Brain microvascular endothelial cell (primary cell): ENCODE results near the gene CCT6B.
"Not testable (repeated sequence)": the region's sequence is repeated elsewhere in the genome, so short reads cannot be mapped to it uniquely, and the experiment has no call there.

Experiments
- DNase-seq: peaks from one replicate; pipeline ENCODE4 v3.0.0-alpha.2; 2020
- H3K27ac ChIP-seq: fragments of 250-450 bp; sonication (Bioruptor Pico); 2 replicates; pipeline ENCODE4 v1.5.1; 2020; ENCODE audit warnings: mild to moderate bottlenecking, moderate library complexity
- H3K27me3 ChIP-seq: fragments of 250-450 bp; sonication (Bioruptor Pico); replicated peaks from 2 replicates; pipeline ENCODE4 v1.5.1; 2020; ENCODE audit warnings: mild to moderate bottlenecking
- H3K36me3 ChIP-seq: fragments of 250-450 bp; sonication (Bioruptor Pico); replicated peaks from 2 replicates; pipeline ENCODE4 v1.5.1; 2020; ENCODE audit warnings: mild to moderate bottlenecking
- H3K4me3 ChIP-seq: 2 replicates; pipeline ENCODE4 v1.5.1; 2011; ENCODE audit warnings: low read depth, mild to moderate bottlenecking, control low read depth, low read length, moderate library complexity
- in situ Hi-C: cut with HindIII; loops from 2 replicates; pipeline ENCODE4 v1.10.0; 2017; ENCODE audit warnings: low sequenced_read_pairs, low pct_ligation_motif_present
- TF ChIP-seq, protein P1 (sequence below): IDR thresholded peaks from 2 replicates; pipeline ENCODE4 v1.5.1; 2011; ENCODE audit warnings: low read depth, mild to moderate bottlenecking, moderate library complexity, low read length, control low read depth, inconsistent platforms; ENCODE audit errors: missing control alignments

The CCT6B gene

GRCh38 chr17:34979650-34980352 lies 18.5 kb upstream of the CCT6B start:
- TF ChIP-seq, protein P1, sequence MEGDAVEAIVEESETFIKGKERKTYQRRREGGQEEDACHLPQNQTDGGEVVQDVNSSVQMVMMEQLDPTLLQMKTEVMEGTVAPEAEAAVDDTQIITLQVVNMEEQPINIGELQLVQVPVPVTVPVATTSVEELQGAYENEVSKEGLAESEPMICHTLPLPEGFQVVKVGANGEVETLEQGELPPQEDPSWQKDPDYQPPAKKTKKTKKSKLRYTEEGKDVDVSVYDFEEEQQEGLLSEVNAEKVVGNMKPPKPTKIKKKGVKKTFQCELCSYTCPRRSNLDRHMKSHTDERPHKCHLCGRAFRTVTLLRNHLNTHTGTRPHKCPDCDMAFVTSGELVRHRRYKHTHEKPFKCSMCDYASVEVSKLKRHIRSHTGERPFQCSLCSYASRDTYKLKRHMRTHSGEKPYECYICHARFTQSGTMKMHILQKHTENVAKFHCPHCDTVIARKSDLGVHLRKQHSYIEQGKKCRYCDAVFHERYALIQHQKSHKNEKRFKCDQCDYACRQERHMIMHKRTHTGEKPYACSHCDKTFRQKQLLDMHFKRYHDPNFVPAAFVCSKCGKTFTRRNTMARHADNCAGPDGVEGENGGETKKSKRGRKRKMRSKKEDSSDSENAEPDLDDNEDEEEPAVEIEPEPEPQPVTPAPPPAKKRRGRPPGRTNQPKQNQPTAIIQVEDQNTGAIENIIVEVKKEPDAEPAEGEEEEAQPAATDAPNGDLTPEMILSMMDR = no peak
- peak overlapping the region; percentile 97 for H3K27ac ChIP-seq
- in situ Hi-C loops = no loop called here

GRCh38 chr17:34979153-34979552 lies 17.9 kb upstream of the CCT6B start:
- TF ChIP-seq, protein P1 = no peak
- in situ Hi-C loops = no loop called here
- H3K36me3 ChIP-seq = peaks cover 4% of the 10 kb centered on the region
- no peak overlapping the region for H3K4me3 ChIP-seq
- H3K27ac ChIP-seq = no peak overlapping the region
- no peaks in the 10 kb centered on the region for H3K27me3 ChIP-seq
- DNase-seq = no peak

More at GRCh38 chr17:34979650-34980352, 18.5 kb upstream of the CCT6B start:
- H3K4me3 ChIP-seq = peak overlapping the region; percentile 72
- no peaks in the 10 kb centered on the region for H3K27me3 ChIP-seq
- DNase-seq = no peak
- peaks cover 4% of the 10 kb centered on the region for H3K36me3 ChIP-seq

GRCh38 chr17:34974794-34975785 lies 13.8 kb upstream of the CCT6B start:
- Histone ChIP-seq H3K27me3 (no peaks in the 10 kb centered on the region), H3K4me3 (no peak overlapping the region), H3K36me3 (no peaks in the 10 kb centered on the region), H3K27ac (no peak overlapping the region)
- DNase-seq = no peak
- in situ Hi-C loops = no loop called here
- TF ChIP-seq, protein P1 = no peak

DNA sequence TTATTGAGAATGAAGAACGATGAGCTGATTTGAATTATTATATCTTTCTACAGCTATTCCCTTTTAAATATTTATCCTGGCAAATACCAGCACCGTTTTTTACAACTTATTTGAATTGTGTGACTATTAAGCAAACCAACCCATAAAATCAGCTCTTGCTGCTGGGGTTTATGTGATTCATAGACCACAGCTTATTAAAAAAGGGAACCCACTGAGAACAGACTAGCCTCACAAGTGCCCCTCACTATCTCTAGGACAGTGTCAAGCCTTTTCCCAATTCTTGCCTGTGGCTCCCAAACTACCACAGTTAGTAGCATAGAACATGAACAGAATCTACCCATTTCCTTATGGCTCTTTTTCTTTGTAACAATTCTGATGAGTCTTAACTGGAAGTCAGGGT lies 12.9 kb upstream of the CCT6B start:
- TF ChIP-seq, protein P1 = no peak
- Histone ChIP-seq H3K4me3 (no peak overlapping the region), H3K27ac (no peak overlapping the region), H3K27me3 (no peaks in the 10 kb centered on the region), H3K36me3 (no peaks in the 10 kb centered on the region)
- in situ Hi-C loops = no loop called here
- no peak for DNase-seq

- Histone ChIP-seq H3K4me3 (no peak overlapping the region), H3K27ac (no peak overlapping the region), H3K36me3 (no peaks in the 10 kb centered on the region), H3K27me3 (no peaks in the 10 kb centered on the region)
- no peak for DNase-seq
- in situ Hi-C loops = no loop called here
- TF ChIP-seq, protein P1 = no peak
Observed at GRCh38 chr17:34958438-34958837, 2.8 kb downstream of the CCT6B start.

GRCh38 chr17:34950780-34951179 lies 10.5 kb downstream of the CCT6B start:
- H3K27ac ChIP-seq, H3K36me3 ChIP-seq, in situ Hi-C loops, H3K4me3 ChIP-seq, H3K27me3 ChIP-seq, DNase-seq: not testable (repeated sequence)
